HepG2 (cell line): ENCODE results near the gene ADAMTS4. TPM values are rescaled to one million over a fixed set of nuclear protein-coding genes. Genes with fewer than 3 reads are reported as not detected.

Experiments
- ARNT ChIP-seq: fragments of 450-650 bp; IDR thresholded peaks from 2 replicates; pipeline ENCODE4 v1.6.1; 2017
- CENPX ChIP-seq: sonication (generic); formaldehyde crosslinking; IDR thresholded peaks from 2 replicates; pipeline ENCODE4 v1.9.0; 2021; ENCODE audit warnings: mild to moderate bottlenecking, missing genetic modification reagents, moderate library complexity
- GABPB1 ChIP-seq: IDR thresholded peaks from 2 replicates; pipeline ENCODE4 v1.6.1; 2016; ENCODE audit warnings: mild to moderate bottlenecking, missing genetic modification reagents, moderate library complexity, missing compliant biosample characterization
- HBP1 ChIP-seq: IDR thresholded peaks from 2 replicates; pipeline ENCODE4 v1.6.1; 2016; ENCODE audit warnings: low read depth, control low read depth
- HMG20B ChIP-seq: conservative IDR thresholded peaks from 2 replicates; pipeline ENCODE4 v1.6.1; 2016; ENCODE audit warnings: missing genetic modification reagents, missing compliant biosample characterization
- HNF1B ChIP-seq: sonication (generic); formaldehyde crosslinking; IDR thresholded peaks from 2 replicates; pipeline ENCODE4 v1.5.1; 2020; ENCODE audit warnings: mild to moderate bottlenecking, moderate library complexity, missing genetic modification reagents
- IRF2 ChIP-seq: IDR thresholded peaks from 2 replicates; pipeline ENCODE4 v1.6.1; 2018; ENCODE audit warnings: missing genetic modification reagents, missing compliant biosample characterization
- KLF13 ChIP-seq: sonication (generic); formaldehyde crosslinking; IDR thresholded peaks from 2 replicates; pipeline ENCODE4 v1.4.0; 2020; ENCODE audit warnings: mild to moderate bottlenecking, missing genetic modification reagents
- NFYC ChIP-seq: IDR thresholded peaks from 2 replicates; pipeline ENCODE4 v1.6.1; 2016; ENCODE audit warnings: missing genetic modification reagents, missing compliant biosample characterization
- REXO4 ChIP-seq: sonication (generic); formaldehyde crosslinking; IDR thresholded peaks from 2 replicates; pipeline ENCODE4 v1.8.0; 2022; ENCODE audit warnings: missing genetic modification reagents, mild to moderate bottlenecking, borderline replicate concordance
- RFX1 ChIP-seq: fragments of 450-650 bp; IDR thresholded peaks from 2 replicates; pipeline ENCODE4 v1.6.1; 2017
- SOX13 ChIP-seq, 3 experiments: fragments of 450-650 bp in 1 of 3; sonication (generic) in 1 of 3; formaldehyde crosslinking in 1 of 3; IDR thresholded peaks in 2 of 3; conservative IDR thresholded peaks in 1 of 3; 2 replicates each; pipeline versions ENCODE4 v1.5.0 to v1.6.1; 2016 to 2020; ENCODE audit warnings: antibody characterized with exemption in 1 of 3, mild to moderate bottlenecking in 1 of 3, missing compliant biosample characterization in 1 of 3, missing genetic modification reagents in 1 of 3, moderate library complexity in 1 of 3
- SP4 ChIP-seq: sonication (generic); formaldehyde crosslinking; IDR thresholded peaks from 2 replicates; pipeline ENCODE4 v1.8.1; 2023; ENCODE audit warnings: mild to moderate bottlenecking, missing genetic modification reagents
- TCF12 ChIP-seq, 2 experiments: fragments of 450-650 bp in 1 of 2; sonication (generic) in 1 of 2; formaldehyde crosslinking in 1 of 2; IDR thresholded peaks; 2 replicates each; pipeline versions ENCODE4 v1.6.1 to v1.8.0; 2017 to 2022; ENCODE audit warnings: antibody characterized with exemption in 1 of 2, mild to moderate bottlenecking in 1 of 2, missing genetic modification reagents in 1 of 2, moderate library complexity in 1 of 2
- TMF1 ChIP-seq: sonication (generic); formaldehyde crosslinking; IDR thresholded peaks from 2 replicates; pipeline ENCODE4 v1.8.1; 2022; ENCODE audit warnings: low read depth, missing genetic modification reagents
- ZNF138 ChIP-seq: sonication (generic); formaldehyde crosslinking; IDR thresholded peaks from 2 replicates; pipeline ENCODE4 v1.5.0; 2020; ENCODE audit warnings: mild to moderate bottlenecking, low read depth, missing genetic modification reagents
- ZNF143 ChIP-seq: sonication (generic); formaldehyde crosslinking; IDR thresholded peaks from 2 replicates; pipeline ENCODE4 v1.4.0; 2020; ENCODE audit warnings: missing genetic modification reagents
- ZNF510 ChIP-seq: sonication (generic); formaldehyde crosslinking; IDR thresholded peaks from 2 replicates; pipeline ENCODE4 v1.4.0; 2020; ENCODE audit warnings: low read depth, mild to moderate bottlenecking, missing genetic modification reagents
- ZNF549 ChIP-seq: sonication (generic); formaldehyde crosslinking; IDR thresholded peaks from 2 replicates; pipeline ENCODE4 v1.5.0; 2020; ENCODE audit warnings: missing genetic modification reagents
- ZNF749 ChIP-seq: sonication (generic); formaldehyde crosslinking; IDR thresholded peaks from 2 replicates; pipeline ENCODE4 v1.8.0; 2022; ENCODE audit warnings: mild to moderate bottlenecking, missing genetic modification reagents, moderate library complexity, borderline replicate concordance
- polyA plus RNA-seq, 8 experiments: library from polyadenylated mRNA; depleted of rRNA in 3 of 8; stranded (reverse) in 7 of 8; unstranded in 1 of 8; fragments of >200 nt; fragmentation: Illumina TruSeq in 4 of 8; extraction: Trizol in 4 of 8; gene quantifications; 2 replicates each; pipeline versions ENCODE4 v1.2.1 to v1.2.3, GENCODE V29; 2011 to 2016; ENCODE audit warnings: low read depth in 4 of 8, missing spikeins in 1 of 8, mixed read lengths in 1 of 8; ENCODE audit not compliant: insufficient read depth in 1 of 8
- total RNA-seq, 5 experiments: library from RNA; depleted of rRNA; stranded (reverse); fragments of >200 nt; fragmentation: Illumina TruSeq; extraction: Trizol; gene quantifications; 2 replicates each; pipeline ENCODE4 v1.2.3, GENCODE V29; 2016; ENCODE audit warnings: low read depth in 1 of 5
- TF ChIP-seq, protein P1 (sequence below): sonication (generic); formaldehyde crosslinking; IDR thresholded peaks from 2 replicates; pipeline ENCODE4 v1.5.1; 2020; ENCODE audit warnings: mild to moderate bottlenecking, missing genetic modification reagents, borderline replicate concordance
- TF ChIP-seq, protein P2 (sequence below): fragments of 450-650 bp; IDR thresholded peaks from 2 replicates; pipeline ENCODE4 v1.6.1; 2016
- TF ChIP-seq, protein P3 (sequence below): sonication (generic); formaldehyde crosslinking; IDR thresholded peaks from 2 replicates; pipeline ENCODE4 v1.4.0; 2020; ENCODE audit warnings: missing genetic modification reagents

Gene ADAMTS4
- total and polyA plus RNA-seq, 2 of the 13 experiments (the other 11 are each of a cell fraction or from before 2014, with no cell fraction given): 0.51 to 1.7 TPM

- TF ChIP-seq, protein P1, sequence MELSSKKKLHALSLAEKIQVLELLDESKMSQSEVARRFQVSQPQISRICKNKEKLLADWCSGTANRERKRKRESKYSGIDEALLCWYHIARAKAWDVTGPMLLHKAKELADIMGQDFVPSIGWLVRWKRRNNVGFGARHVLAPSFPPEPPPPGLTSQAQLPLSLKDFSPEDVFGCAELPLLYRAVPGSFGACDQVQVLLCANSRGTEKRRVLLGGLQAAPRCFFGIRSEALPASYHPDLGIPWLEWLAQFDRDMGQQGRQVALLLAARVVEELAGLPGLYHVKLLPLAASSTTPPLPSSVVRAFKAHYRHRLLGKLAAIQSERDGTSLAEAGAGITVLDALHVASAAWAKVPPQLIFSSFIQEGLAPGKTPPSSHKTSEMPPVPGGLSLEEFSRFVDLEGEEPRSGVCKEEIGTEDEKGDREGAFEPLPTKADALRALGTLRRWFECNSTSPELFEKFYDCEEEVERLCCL (CRISPR knock-in tag): no peak
- TF ChIP-seq SOX13 (IDR thresholded peaks at IDR 0.05) (peak; percentile 82; the same call in 1 of the 2 replicates), SOX13 (CRISPR knock-in tag; conservative IDR thresholded peaks at IDR 0.05 in 1 of 2, IDR thresholded peaks at IDR 0.05 in 1 of 2) (peak in 1 of 2 experiments; percentile 93; a peak in 2 of 4 replicates), ZNF138 (no peak), TCF12 (IDR thresholded peaks at IDR 0.05) (no peak), TCF12 (CRISPR knock-in tag; IDR thresholded peaks at IDR 0.05) (no peak), GABPB1 (CRISPR knock-in tag) (peak; percentile 55), ZNF549 (CRISPR knock-in tag) (no peak), NFYC (0 out of 2 replicates have a peak, but pooled peaks have one; percentile 27), TMF1 (no peak), KLF13 (CRISPR knock-in tag) (no peak), IRF2 (CRISPR knock-in tag) (peak; percentile 81; the same call in 1 of the 2 replicates), SP4 (CRISPR knock-in tag) (no peak), HNF1B (peak; percentile 88), CENPX (CRISPR knock-in tag) (no peak), ARNT (no peak), HMG20B (CRISPR knock-in tag) (peak; percentile 81), RFX1 (no peak), ZNF143 (no peak), REXO4 (no peak), ZNF749 (CRISPR knock-in tag) (no peak), HBP1 (CRISPR knock-in tag) (no peak), ZNF510 (no peak)
- TF ChIP-seq, protein P2, sequence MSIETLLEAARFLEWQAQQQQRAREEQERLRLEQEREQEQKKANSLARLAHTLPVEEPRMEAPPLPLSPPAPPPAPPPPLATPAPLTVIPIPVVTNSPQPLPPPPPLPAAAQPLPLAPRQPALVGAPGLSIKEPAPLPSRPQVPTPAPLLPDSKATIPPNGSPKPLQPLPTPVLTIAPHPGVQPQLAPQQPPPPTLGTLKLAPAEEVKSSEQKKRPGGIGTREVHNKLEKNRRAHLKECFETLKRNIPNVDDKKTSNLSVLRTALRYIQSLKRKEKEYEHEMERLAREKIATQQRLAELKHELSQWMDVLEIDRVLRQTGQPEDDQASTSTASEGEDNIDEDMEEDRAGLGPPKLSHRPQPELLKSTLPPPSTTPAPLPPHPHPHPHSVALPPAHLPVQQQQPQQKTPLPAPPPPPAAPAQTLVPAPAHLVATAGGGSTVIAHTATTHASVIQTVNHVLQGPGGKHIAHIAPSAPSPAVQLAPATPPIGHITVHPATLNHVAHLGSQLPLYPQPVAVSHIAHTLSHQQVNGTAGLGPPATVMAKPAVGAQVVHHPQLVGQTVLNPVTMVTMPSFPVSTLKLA: no peak
- TF ChIP-seq, protein P3, sequence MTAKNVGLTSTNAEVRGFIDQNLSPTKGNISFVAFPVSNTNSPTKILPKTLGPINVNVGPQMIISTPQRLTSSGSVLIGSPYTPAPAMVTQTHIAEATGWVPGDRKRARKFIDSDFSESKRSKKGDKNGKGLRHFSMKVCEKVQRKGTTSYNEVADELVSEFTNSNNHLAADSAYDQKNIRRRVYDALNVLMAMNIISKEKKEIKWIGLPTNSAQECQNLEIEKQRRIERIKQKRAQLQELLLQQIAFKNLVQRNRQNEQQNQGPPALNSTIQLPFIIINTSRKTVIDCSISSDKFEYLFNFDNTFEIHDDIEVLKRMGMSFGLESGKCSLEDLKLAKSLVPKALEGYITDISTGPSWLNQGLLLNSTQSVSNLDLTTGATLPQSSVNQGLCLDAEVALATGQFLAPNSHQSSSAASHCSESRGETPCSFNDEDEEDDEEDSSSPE (CRISPR knock-in tag): 0 out of 2 replicates have a peak, but pooled peaks have one; percentile 32
Observed at GRCh38 chr1:161218301-161219077, 19.6 kb upstream of the ADAMTS4 start (continued).
